Umbilical cord (tissue), 2 donors: ENCODE data around the gene ZBTB8B. TPM values are rescaled to one million over a fixed set of nuclear protein-coding genes. Genes with fewer than 3 reads are reported as not detected.

Experiments used
- DNase-seq: peaks from one replicate; pipeline ENCODE4 v3.0.0-alpha.2; 2015; ENCODE audit warnings: low spot score
- total RNA-seq: library from RNA; depleted of rRNA; stranded (reverse); fragments of >200 nt; gene quantifications from one replicate; pipeline ENCODE4 v1.2.3, GENCODE V29; 2014; ENCODE audit warnings: low replicate concordance; ENCODE audit not compliant: insufficient read depth

Gene ZBTB8B
- total RNA-seq, 1 donor from 2014 or later, result 2.6 TPM

DNA sequence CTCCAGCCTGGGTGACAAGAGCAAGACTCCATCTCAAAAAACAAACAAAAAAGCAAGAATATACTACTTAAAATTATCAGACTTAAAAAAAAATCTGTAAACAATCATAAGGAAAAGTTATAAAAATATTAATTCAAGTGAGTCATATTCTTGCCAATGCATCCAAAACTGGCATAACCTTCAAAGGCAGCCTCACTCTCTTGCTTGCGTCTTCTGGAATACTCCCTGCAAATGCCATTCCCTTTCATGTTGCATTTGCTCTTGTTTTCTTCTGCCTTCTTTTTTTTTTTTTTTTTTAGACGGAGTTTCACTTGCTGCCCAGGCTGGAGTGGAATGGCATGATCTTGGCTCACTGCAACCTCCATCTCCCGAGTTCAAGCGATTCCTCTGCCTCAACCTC is 42.1 kb downstream of the ZBTB8B start:
- no peak for DNase-seq

DNA sequence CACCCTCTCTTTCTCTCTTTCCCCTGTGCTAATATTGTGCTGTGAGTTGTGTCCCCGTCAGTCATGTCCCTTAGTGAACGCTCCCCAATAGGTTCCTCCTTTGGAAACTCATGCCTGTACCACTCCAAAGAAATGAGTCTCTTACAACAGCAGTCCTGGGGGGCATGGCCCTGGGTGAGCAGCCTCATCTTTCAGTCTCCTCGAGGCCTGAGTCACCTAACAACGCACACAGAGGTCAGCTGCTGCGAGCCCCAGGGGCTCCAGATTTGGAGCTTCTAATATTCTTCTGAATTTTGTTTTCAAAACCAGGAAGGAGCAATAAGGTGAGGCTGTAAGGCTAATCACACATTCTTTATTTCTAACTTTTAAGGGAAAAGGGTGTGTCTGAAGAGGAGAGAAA is 43.9 kb downstream of the ZBTB8B start:
- no peak for DNase-seq

DNA sequence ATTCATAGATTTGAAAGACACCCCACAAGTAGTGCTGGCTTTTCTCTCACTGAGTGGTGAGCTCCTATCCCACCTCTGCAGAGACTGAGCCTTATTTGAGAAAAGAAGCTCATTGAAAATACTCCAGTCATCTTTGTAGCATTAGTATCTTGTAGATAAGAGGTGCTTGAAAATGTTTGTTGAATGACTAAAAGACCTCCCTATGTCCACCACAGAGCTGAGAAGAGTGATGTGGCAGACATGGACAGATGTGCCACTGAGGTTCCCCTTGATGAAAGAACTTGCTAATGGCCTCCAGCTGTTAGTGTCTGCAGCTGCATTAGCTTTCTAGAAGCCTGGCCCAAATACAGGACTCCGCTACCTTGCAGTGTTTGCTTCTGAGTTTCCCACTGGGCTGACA is 45.1 kb downstream of the ZBTB8B start:
- no peak for DNase-seq

Other genes starting within 250 kb of the ZBTB8B start
- gene TMEM234, start 242.7 kb upstream of the ZBTB8B start, total RNA-seq, result 5.5 TPM
- 125 TPM for gene EIF3I, start 242.7 kb upstream of the ZBTB8B start, total RNA-seq
- not detected for gene FAM167B, start 217.8 kb upstream of the ZBTB8B start, total RNA-seq
- 0.96 TPM for gene LCK, start 213.8 kb upstream of the ZBTB8B start, total RNA-seq
- gene HDAC1, start 173.0 kb upstream of the ZBTB8B start, total RNA-seq, result 27.7 TPM
- gene MARCKSL1, start 128.8 kb upstream of the ZBTB8B start, total RNA-seq, result 6.0 TPM
- 1.7 TPM for gene FAM229A, start 102.6 kb upstream of the ZBTB8B start, total RNA-seq
- 1.9 TPM for gene TSSK3, start 102.5 kb upstream of the ZBTB8B start, total RNA-seq
- gene BSDC1, start 70.6 kb upstream of the ZBTB8B start, total RNA-seq, result 60.2 TPM
- gene ZBTB8A, start 74.4 kb downstream of the ZBTB8B start, total RNA-seq, result 16.1 TPM
- 20.0 TPM for gene ZBTB8OS, start 185.5 kb downstream of the ZBTB8B start, total RNA-seq
- 53.2 TPM for gene RBBP4, start 186.1 kb downstream of the ZBTB8B start, total RNA-seq
- gene SYNC, start 237.7 kb downstream of the ZBTB8B start, total RNA-seq, result 30.3 TPM